GM10266 (cell line): ENCODE measurements around the gene PXK.

Experiments
- DNase-seq: peaks from one replicate; pipeline ENCODE4 v3.0.0; 2012; ENCODE audit errors: extremely low spot score
- TF ChIP-seq, protein P1 (sequence below): IDR thresholded peaks from 2 replicates; pipeline ENCODE4 v1.5.1; 2012; ENCODE audit warnings: mild to moderate bottlenecking, low read depth; ENCODE audit not compliant: control insufficient read depth, insufficient read depth; ENCODE audit errors: missing control alignments

PXK gene

DNA sequence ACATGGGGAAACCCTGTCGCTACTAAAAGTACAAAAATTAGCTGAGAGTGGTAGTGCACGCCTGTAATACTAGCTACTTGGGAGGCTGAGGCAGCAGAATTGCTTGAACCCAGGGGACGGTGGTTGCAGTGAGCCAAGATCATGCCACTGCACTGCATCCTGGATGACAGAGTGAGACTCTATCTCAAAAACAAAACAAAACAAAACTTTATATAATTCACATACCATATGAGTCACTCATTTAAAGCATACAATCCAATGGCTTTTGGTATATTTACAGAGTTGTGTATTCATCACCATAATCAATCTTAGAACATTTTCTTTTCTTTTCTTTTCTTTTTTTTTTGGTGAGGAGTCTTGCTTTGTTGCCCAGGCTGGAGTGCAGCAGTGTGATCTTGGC lies 8.7 kb downstream of the PXK start:
- TF ChIP-seq, protein P1, sequence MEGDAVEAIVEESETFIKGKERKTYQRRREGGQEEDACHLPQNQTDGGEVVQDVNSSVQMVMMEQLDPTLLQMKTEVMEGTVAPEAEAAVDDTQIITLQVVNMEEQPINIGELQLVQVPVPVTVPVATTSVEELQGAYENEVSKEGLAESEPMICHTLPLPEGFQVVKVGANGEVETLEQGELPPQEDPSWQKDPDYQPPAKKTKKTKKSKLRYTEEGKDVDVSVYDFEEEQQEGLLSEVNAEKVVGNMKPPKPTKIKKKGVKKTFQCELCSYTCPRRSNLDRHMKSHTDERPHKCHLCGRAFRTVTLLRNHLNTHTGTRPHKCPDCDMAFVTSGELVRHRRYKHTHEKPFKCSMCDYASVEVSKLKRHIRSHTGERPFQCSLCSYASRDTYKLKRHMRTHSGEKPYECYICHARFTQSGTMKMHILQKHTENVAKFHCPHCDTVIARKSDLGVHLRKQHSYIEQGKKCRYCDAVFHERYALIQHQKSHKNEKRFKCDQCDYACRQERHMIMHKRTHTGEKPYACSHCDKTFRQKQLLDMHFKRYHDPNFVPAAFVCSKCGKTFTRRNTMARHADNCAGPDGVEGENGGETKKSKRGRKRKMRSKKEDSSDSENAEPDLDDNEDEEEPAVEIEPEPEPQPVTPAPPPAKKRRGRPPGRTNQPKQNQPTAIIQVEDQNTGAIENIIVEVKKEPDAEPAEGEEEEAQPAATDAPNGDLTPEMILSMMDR: no peak
- no peak for DNase-seq

DNA sequence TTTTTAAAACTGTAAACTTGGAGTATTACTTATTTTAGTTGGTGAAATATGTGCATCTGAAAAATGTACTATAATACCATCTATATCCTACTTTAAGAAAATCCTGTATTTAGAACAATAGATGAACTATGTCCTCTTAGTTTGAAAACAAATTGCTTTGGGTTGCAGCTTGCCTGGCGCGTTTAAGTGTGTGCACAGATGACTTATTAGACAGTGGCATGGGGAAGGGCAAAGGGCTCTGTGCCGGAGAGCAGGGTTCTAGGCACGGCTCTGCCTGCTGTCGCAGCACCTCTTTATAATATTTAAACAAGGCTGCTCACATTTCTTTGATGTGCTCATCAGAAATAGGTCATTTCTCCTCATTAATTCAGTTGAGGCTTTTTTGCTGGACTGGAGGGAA lies 10.0 kb downstream of the PXK start:
- DNase-seq: no peak
- TF ChIP-seq, protein P1: no peak

- DNase-seq: no peak
- TF ChIP-seq, protein P1: no peak
Measured at GRCh38 chr3:58345457-58345856, 12.8 kb downstream of the PXK start.

- no peak for DNase-seq
- TF ChIP-seq, protein P1: no peak
Measured at GRCh38 chr3:58346368-58346767, 13.7 kb downstream of the PXK start.

- no peak for DNase-seq
- TF ChIP-seq, protein P1: no peak
Measured at GRCh38 chr3:58347984-58348383, 15.3 kb downstream of the PXK start.

GRCh38 chr3:58349792-58350626 lies 17.3 kb downstream of the PXK start:
- TF ChIP-seq, protein P1: no peak
- DNase-seq: peak; percentile 54

- DNase-seq: no peak
- TF ChIP-seq, protein P1: no peak
Measured at GRCh38 chr3:58350627-58351013, 17.9 kb downstream of the PXK start.
